Measurements from ENCODE around the gene PRR23C.

DNA sequence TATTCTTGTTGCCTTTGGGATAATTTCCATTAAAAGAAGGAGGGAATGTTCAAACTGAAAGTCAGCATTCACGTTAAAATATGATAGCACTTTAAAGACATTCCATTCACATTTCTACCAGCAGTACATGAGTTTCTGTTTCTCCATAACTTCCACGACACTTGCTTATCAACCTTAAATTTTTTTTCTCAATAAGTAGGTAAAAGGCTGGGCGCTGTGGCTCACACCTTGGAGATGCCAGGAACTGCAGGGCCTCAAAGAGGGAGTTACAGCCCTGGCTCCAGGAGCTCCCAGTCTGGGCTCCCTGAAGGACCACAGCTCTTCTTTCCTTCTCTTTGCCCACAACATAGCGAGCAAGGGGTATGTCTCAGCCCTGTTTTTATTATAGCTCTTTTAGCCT, 42.9 kb upstream of the PRR23C start:
- TF ChIP-seq POLR2A (IDR thresholded peaks at IDR 0.05) (no peak), CTCF (IDR thresholded peaks at IDR 0.05) (no peak), POLR2AphosphoS5 (IDR thresholded peaks at IDR 0.05) (no peak)
